ENCODE measurements around the gene CPED1. TPM values are rescaled to one million over a fixed set of nuclear protein-coding genes. Genes with fewer than 3 reads are reported as not detected.

CPED1 gene
- total RNA-seq, 1 donor from 2014 or later: 14.6 TPM

DNA sequence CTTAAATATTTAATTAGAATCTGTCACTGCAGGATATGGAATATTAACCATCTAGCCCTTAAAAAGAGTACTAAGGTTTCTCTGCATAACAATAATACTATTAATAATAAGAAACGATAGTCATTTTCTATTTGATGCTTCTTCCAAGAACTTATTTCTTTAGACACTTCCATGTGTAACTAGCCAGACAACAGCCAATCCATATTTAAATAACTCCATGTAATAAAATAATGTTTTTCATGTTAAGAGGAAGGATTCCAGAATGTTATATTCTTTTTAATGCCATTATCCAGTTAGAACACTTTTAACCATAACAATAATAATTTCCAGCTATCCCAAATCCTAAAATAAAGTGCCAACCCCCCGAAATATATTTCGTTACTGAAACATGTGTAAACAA lies 170.2 kb downstream of the CPED1 start:
- H3K9me3 ChIP-seq (ENCODE audit: control insufficient read depth in 3 of 3, low read length in 3 of 3): no peaks in the 10 kb centered on the region
- H3K36me3 ChIP-seq (ENCODE audit: control insufficient read depth in 3 of 3, insufficient read depth in 3 of 3, low read length in 3 of 3): no peaks in the 10 kb centered on the region
- H3K9ac ChIP-seq (ENCODE audit: low read depth in 1 of 3, low read length in 3 of 3): no peak overlapping the region
- H3K27me3 ChIP-seq (ENCODE audit: control insufficient read depth in 3 of 3, insufficient read depth in 3 of 3, low read length in 3 of 3): no peaks in the 10 kb centered on the region
- H3K4me1 ChIP-seq (ENCODE audit: control insufficient read depth in 3 of 3, insufficient read depth in 3 of 3, low read length in 3 of 3): no peaks in the 10 kb centered on the region
- H3K4me3 ChIP-seq (ENCODE audit: low read length in 3 of 3): no peak overlapping the region
- H3K27ac ChIP-seq (ENCODE audit: low read depth, low read length): no peak overlapping the region

DNA sequence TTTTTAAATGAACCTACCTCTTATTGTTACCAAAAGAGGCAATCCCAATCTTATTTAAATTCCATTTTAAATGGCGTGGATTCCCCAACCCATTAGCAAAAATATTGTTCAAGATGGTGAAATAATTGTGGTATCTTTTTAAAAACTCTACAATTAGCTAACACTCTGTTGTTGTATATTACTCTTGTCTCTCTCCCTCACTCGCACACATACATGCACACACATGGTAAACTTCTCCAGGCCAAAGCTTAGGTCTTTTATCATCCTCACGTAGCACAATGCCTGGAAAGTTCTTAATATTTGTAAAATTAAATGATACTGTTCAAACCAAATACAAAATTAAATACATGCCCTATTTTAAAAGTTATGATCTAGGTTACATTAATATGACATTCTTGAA lies 171.0 kb downstream of the CPED1 start:
- Histone ChIP-seq H3K36me3 (ENCODE audit: control insufficient read depth in 3 of 3, insufficient read depth in 3 of 3, low read length in 3 of 3) (peaks cover 0 to 3% (median 0%) of the 10 kb centered on the region in 3 donors), H3K27ac (ENCODE audit: low read depth, low read length) (no peak overlapping the region), H3K27me3 (ENCODE audit: control insufficient read depth in 3 of 3, insufficient read depth in 3 of 3, low read length in 3 of 3) (no peaks in the 10 kb centered on the region), H3K4me1 (ENCODE audit: control insufficient read depth in 3 of 3, insufficient read depth in 3 of 3, low read length in 3 of 3) (no peaks in the 10 kb centered on the region), H3K9ac (ENCODE audit: low read depth in 1 of 3, low read length in 3 of 3) (no peak overlapping the region), H3K9me3 (ENCODE audit: control insufficient read depth in 3 of 3, low read length in 3 of 3) (no peaks in the 10 kb centered on the region), H3K4me3 (ENCODE audit: low read length in 3 of 3) (no peak overlapping the region)

DNA sequence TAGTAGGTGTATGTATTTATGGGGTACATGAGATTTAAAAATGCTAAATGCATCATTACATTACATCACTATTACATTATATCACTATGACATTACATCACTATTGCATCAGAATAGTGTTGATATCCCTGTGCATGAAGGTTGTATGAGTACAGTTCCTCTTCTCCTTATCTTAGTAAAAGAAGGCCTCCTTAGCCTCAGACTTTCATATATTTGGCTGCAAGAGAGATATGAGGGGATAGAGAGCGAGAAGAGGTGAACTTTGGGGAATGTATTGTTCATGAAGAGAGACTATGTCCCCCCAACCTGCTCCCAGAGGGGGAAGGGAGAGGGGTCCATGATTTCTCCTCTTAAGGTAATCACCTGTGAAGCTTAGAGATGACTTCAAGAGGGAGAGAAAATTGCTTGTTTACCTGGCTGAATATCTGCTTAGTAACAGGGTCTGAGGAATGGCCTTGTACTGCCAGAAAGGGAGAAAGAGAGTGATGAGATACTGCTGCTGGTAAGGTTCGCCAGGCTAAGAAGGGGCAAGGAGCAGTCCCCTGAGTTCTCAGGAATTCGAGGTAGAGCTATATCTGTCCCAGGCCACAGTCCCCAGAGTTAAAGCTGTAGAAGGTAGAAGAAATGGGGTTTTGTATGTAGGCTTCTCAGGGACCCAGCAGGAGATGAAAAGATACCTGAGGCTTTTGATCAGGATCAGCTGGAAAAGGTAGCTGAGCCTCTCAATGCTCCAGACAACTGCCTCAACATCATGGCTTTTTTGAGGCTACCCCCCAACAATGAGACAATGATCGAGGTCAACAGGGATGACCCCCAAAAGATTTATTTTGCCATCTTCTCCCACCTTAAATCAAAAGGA lies 171.9 kb downstream of the CPED1 start:
- H3K27ac ChIP-seq (ENCODE audit: low read depth, low read length): no peak overlapping the region
- no peaks in the 10 kb centered on the region for H3K9me3 ChIP-seq (ENCODE audit: control insufficient read depth in 3 of 3, low read length in 3 of 3)
- no peak overlapping the region for H3K4me3 ChIP-seq (ENCODE audit: low read length in 3 of 3)
- H3K4me1 ChIP-seq (ENCODE audit: control insufficient read depth in 3 of 3, insufficient read depth in 3 of 3, low read length in 3 of 3): no peaks in the 10 kb centered on the region
- no peaks in the 10 kb centered on the region for H3K27me3 ChIP-seq (ENCODE audit: control insufficient read depth in 3 of 3, insufficient read depth in 3 of 3, low read length in 3 of 3)
- peaks cover 0 to 3% (median 0%) of the 10 kb centered on the region in 3 donors for H3K36me3 ChIP-seq (ENCODE audit: control insufficient read depth in 3 of 3, insufficient read depth in 3 of 3, low read length in 3 of 3)
- H3K9ac ChIP-seq (ENCODE audit: low read depth in 1 of 3, low read length in 3 of 3): no peak overlapping the region

DNA sequence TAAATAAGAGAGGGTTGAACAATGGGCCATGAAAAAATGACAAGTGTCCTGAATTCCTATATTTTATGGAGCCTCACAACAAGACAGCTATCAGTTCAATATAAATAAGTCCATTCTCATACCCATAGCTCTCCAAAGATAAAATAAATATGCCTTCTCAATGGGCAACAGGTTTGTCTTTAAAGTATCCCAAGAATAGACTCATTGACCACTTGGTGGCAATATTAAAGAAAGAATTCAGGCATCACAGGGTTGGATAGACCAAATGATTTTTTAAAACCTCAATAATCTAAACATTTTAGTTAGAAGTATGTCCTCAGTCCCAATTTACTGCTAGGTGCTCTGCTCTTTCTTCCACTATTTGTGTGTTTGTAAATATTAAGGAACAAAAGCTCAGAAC lies 175.2 kb downstream of the CPED1 start:
- Histone ChIP-seq H3K4me1 (ENCODE audit: control insufficient read depth in 3 of 3, insufficient read depth in 3 of 3, low read length in 3 of 3) (peaks cover 0 to 2% (median 0%) of the 10 kb centered on the region in 3 donors), H3K27me3 (ENCODE audit: control insufficient read depth in 3 of 3, insufficient read depth in 3 of 3, low read length in 3 of 3) (no peaks in the 10 kb centered on the region), H3K9ac (ENCODE audit: low read depth in 1 of 3, low read length in 3 of 3) (no peak overlapping the region), H3K9me3 (ENCODE audit: control insufficient read depth in 3 of 3, low read length in 3 of 3) (no peaks in the 10 kb centered on the region), H3K4me3 (ENCODE audit: low read length in 3 of 3) (no peak overlapping the region), H3K27ac (ENCODE audit: low read depth, low read length) (no peak overlapping the region), H3K36me3 (ENCODE audit: control insufficient read depth in 3 of 3, insufficient read depth in 3 of 3, low read length in 3 of 3) (peaks cover 0 to 3% (median 0%) of the 10 kb centered on the region in 3 donors)

DNA sequence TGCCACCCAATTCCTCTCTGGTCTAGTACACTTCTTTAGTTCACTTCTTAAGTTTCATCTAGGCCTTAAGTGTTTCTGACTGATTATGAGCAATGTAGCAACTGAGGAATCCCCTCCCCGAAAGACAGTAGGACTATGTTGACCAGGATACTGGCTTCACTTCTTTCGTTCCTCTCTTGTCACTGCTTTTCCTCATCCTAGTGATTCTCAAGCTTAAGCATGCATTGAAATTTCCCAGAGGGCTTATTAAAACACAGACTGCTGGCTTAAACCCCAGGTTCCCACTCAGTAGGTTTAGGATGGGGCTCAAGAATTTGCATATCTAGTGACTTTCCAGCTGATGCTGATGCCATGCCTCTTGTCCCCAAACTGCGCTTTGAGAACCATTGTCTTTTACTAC lies 175.7 kb downstream of the CPED1 start:
- H3K4me3 ChIP-seq (ENCODE audit: low read length in 3 of 3): no peak overlapping the region
- H3K9me3 ChIP-seq (ENCODE audit: control insufficient read depth in 3 of 3, low read length in 3 of 3): no peaks in the 10 kb centered on the region
- H3K27ac ChIP-seq (ENCODE audit: low read depth, low read length): no peak overlapping the region
- peaks cover 0 to 3% (median 0%) of the 10 kb centered on the region in 3 donors for H3K36me3 ChIP-seq (ENCODE audit: control insufficient read depth in 3 of 3, insufficient read depth in 3 of 3, low read length in 3 of 3)
- H3K27me3 ChIP-seq (ENCODE audit: control insufficient read depth in 3 of 3, insufficient read depth in 3 of 3, low read length in 3 of 3): no peaks in the 10 kb centered on the region
- peaks cover 0 to 2% (median 0%) of the 10 kb centered on the region in 3 donors for H3K4me1 ChIP-seq (ENCODE audit: control insufficient read depth in 3 of 3, insufficient read depth in 3 of 3, low read length in 3 of 3)
- H3K9ac ChIP-seq (ENCODE audit: low read depth in 1 of 3, low read length in 3 of 3): no peak overlapping the region

DNA sequence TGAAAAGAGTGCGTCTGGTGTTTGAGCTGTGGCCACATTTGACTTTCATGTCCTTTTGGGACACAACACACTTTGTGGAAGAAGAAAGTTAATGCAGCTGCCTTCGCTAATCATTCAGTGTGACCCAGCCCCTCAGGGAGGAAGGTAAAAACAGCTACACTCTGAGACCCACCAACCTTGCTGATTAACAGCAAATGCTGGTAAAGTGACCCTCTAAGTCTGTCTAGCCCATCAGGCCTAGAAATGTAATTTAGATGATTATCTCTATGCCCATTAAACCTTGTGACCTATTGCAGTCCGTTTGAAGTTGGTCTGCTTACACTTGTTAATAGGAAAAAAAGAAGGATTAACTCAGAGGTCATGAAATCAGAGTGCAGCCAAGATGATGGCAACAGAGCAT lies 178.4 kb downstream of the CPED1 start:
- no peak overlapping the region for H3K27ac ChIP-seq (ENCODE audit: low read depth, low read length)
- H3K36me3 ChIP-seq (ENCODE audit: control insufficient read depth in 3 of 3, insufficient read depth in 3 of 3, low read length in 3 of 3): peaks cover 0 to 3% (median 0%) of the 10 kb centered on the region in 3 donors
- H3K9me3 ChIP-seq (ENCODE audit: control insufficient read depth in 3 of 3, low read length in 3 of 3): no peaks in the 10 kb centered on the region
- H3K4me1 ChIP-seq (ENCODE audit: control insufficient read depth in 3 of 3, insufficient read depth in 3 of 3, low read length in 3 of 3): peaks cover 0 to 2% (median 0%) of the 10 kb centered on the region in 3 donors
- H3K9ac ChIP-seq (ENCODE audit: low read depth in 1 of 3, low read length in 3 of 3): no peak overlapping the region
- no peaks in the 10 kb centered on the region for H3K27me3 ChIP-seq (ENCODE audit: control insufficient read depth in 3 of 3, insufficient read depth in 3 of 3, low read length in 3 of 3)
- H3K4me3 ChIP-seq (ENCODE audit: low read length in 3 of 3): no peak overlapping the region

DNA sequence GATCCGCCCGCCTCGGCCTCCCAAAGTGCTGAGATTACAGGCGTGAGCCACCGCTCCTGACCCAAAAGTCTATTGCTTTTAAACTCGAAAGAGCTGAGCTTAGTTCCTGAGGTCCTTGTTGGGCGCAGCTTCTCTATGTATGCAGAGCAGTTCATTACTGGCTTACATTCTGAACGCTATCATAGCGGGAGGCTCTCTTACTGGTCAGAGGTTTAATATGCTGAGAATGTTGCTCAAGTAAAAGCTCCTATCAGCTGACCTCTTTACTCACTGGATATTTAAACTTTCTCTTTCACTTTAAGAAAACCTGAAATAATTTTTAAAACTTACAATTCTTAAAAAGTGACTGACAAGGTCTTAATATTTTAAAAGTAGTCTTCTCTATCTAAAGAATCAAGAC lies 179.5 kb downstream of the CPED1 start:
- H3K9ac ChIP-seq (ENCODE audit: low read depth in 1 of 3, low read length in 3 of 3): no peak overlapping the region
- no peaks in the 10 kb centered on the region for H3K27me3 ChIP-seq (ENCODE audit: control insufficient read depth in 3 of 3, insufficient read depth in 3 of 3, low read length in 3 of 3)
- H3K4me1 ChIP-seq (ENCODE audit: control insufficient read depth in 3 of 3, insufficient read depth in 3 of 3, low read length in 3 of 3): peaks cover 0 to 2% (median 0%) of the 10 kb centered on the region in 3 donors
- H3K36me3 ChIP-seq (ENCODE audit: control insufficient read depth in 3 of 3, insufficient read depth in 3 of 3, low read length in 3 of 3): peaks cover 0 to 3% (median 0%) of the 10 kb centered on the region in 3 donors
- no peaks in the 10 kb centered on the region for H3K9me3 ChIP-seq (ENCODE audit: control insufficient read depth in 3 of 3, low read length in 3 of 3)
- no peak overlapping the region for H3K27ac ChIP-seq (ENCODE audit: low read depth, low read length)
- no peak overlapping the region for H3K4me3 ChIP-seq (ENCODE audit: low read length in 3 of 3)

DNA sequence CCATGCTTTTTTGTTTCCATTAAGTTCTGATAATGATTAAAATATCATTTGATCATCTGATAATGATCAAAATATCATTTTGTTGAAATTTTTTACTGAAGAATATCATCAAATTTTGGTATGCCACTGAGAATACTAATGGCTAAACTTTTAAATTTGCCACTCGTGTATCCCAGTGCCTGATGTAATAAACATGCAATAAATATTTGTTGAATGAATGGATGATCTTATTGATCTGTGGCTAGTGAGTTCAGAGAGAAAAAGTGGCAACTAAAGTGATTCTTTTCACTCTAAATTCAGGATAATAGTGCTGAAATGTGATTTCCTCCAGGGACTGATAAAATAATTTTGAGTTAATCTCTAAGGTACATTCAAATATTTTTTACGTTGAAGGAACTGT lies 181.0 kb downstream of the CPED1 start:
- H3K9me3 ChIP-seq (ENCODE audit: control insufficient read depth in 3 of 3, low read length in 3 of 3): no peaks in the 10 kb centered on the region
- no peaks in the 10 kb centered on the region for H3K36me3 ChIP-seq (ENCODE audit: control insufficient read depth in 3 of 3, insufficient read depth in 3 of 3, low read length in 3 of 3)
- H3K27ac ChIP-seq (ENCODE audit: low read depth, low read length): no peak overlapping the region
- H3K4me3 ChIP-seq (ENCODE audit: low read length in 3 of 3): no peak overlapping the region
- no peaks in the 10 kb centered on the region for H3K27me3 ChIP-seq (ENCODE audit: control insufficient read depth in 3 of 3, insufficient read depth in 3 of 3, low read length in 3 of 3)
- H3K9ac ChIP-seq (ENCODE audit: low read depth in 1 of 3, low read length in 3 of 3): no peak overlapping the region
- H3K4me1 ChIP-seq (ENCODE audit: control insufficient read depth in 3 of 3, insufficient read depth in 3 of 3, low read length in 3 of 3): peaks cover 0 to 2% (median 0%) of the 10 kb centered on the region in 3 donors

DNA sequence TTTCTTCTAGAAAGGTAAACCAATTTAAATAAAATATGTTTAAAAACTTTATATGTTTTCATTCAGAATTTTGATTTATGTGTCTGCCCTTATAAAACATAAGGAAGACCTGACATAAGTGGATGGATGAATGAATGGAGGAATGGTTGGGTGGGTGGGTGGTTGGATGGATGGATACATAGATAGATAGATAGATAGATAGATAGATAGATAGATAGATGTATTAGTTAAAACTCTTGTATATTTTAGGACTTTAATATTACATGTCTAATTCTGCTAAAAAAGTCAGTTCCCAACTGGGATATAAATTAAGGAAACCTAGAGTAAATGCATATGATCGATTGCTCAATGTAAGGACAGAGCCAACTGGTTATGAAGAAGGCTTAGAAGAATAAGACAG lies 184.0 kb downstream of the CPED1 start:
- H3K27me3 ChIP-seq (ENCODE audit: control insufficient read depth in 3 of 3, insufficient read depth in 3 of 3, low read length in 3 of 3): no peaks in the 10 kb centered on the region
- H3K27ac ChIP-seq (ENCODE audit: low read depth, low read length): no peak overlapping the region
- H3K4me3 ChIP-seq (ENCODE audit: low read length in 3 of 3): no peak overlapping the region
- H3K9ac ChIP-seq (ENCODE audit: low read depth in 1 of 3, low read length in 3 of 3): no peak overlapping the region
- peaks cover 0 to 3% (median 0%) of the 10 kb centered on the region in 3 donors for H3K36me3 ChIP-seq (ENCODE audit: control insufficient read depth in 3 of 3, insufficient read depth in 3 of 3, low read length in 3 of 3)
- H3K9me3 ChIP-seq (ENCODE audit: control insufficient read depth in 3 of 3, low read length in 3 of 3): no peaks in the 10 kb centered on the region
- H3K4me1 ChIP-seq (ENCODE audit: control insufficient read depth in 3 of 3, insufficient read depth in 3 of 3, low read length in 3 of 3): peaks cover 0 to under 1% (median 0%) of the 10 kb centered on the region in 3 donors

DNA sequence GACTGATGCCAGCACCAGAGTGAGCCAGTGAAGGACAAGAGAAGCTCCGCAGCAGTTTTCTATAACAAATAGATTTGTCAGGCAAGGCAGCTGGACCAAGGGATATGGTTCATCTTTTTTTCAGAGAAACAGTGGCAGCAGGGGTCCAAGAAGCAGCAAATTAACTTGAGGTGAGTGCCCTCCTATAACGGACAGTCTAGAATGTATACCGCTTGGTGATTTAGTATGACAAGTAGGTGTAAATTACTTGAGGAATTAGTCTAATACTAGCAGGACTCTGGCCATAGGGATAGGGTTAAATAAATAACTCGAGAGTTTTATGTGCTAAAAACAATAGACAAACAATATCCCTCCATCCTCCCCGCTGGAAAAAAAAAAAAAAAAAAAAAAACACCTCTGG lies 187.3 kb downstream of the CPED1 start:
- Histone ChIP-seq H3K4me3 (ENCODE audit: low read length in 3 of 3) (no peak overlapping the region), H3K27me3 (ENCODE audit: control insufficient read depth in 3 of 3, insufficient read depth in 3 of 3, low read length in 3 of 3) (no peaks in the 10 kb centered on the region), H3K36me3 (ENCODE audit: control insufficient read depth in 3 of 3, insufficient read depth in 3 of 3, low read length in 3 of 3) (peaks cover 0 to 3% (median 0%) of the 10 kb centered on the region in 3 donors), H3K4me1 (ENCODE audit: control insufficient read depth in 3 of 3, insufficient read depth in 3 of 3, low read length in 3 of 3) (peaks cover 4 to 14% (median 10%) of the 10 kb centered on the region in 3 donors), H3K9me3 (ENCODE audit: control insufficient read depth in 3 of 3, low read length in 3 of 3) (no peaks in the 10 kb centered on the region), H3K9ac (ENCODE audit: low read depth in 1 of 3, low read length in 3 of 3) (no peak overlapping the region), H3K27ac (ENCODE audit: low read depth, low read length) (no peak overlapping the region)
